ENCODE measurements around the gene PATJ.

GRCh38 chr1:61910035-61910434 is 167.8 kb downstream of the PATJ start:
- TF ChIP-seq CTCF (IDR thresholded peaks at IDR 0.05) (no peak), POLR2A (IDR thresholded peaks at IDR 0.05) (no peak)
